Subcutaneous adipose tissue (tissue), 4 donors: ENCODE measurements around the gene GNAI1. TPM values are rescaled to one million over a fixed set of nuclear protein-coding genes. Genes with fewer than 3 reads are reported as not detected.

Experiments used
- CTCF ChIP-seq: fragments of 450-650 bp; IDR thresholded peaks from one replicate; pipeline ENCODE4 v1.5.1; 2016; ENCODE audit warnings: low read depth, mild to moderate bottlenecking, control low read depth, antibody characterized with exemption, moderate library complexity
- total RNA-seq, 4 donors: library from RNA; depleted of rRNA; stranded (reverse); fragments of >200 nt; gene quantifications; one replicate each; pipeline ENCODE4 v1.1.0, GENCODE V29; 2016

The GNAI1 gene
- 100 to 1,000 TPM in 2 of 4 donors, 10 to 100 TPM in 2; 93.8 to 328 (median 103) TPM for total RNA-seq

- TF ChIP-seq CTCF: no peak
Measured at GRCh38 chr7:80134536-80135308, at the start of gene GNAI1. Gene GNAI1 (plus strand): TSS chr7:80134831. CDS start chr7:80135161, 330 bp downstream.

GRCh38 chr7:80087051-80087770 is 47.4 kb upstream of the GNAI1 start:
- TF ChIP-seq CTCF: no peak

- TF ChIP-seq CTCF: no peak
Measured at GRCh38 chr7:80087771-80088170, 46.9 kb upstream of the GNAI1 start.

- TF ChIP-seq CTCF: no peak
Measured at GRCh38 chr7:80088705-80089104, 45.9 kb upstream of the GNAI1 start.

GRCh38 chr7:80089366-80089765 is 45.3 kb upstream of the GNAI1 start:
- TF ChIP-seq CTCF: no peak

- no peak for TF ChIP-seq CTCF
Measured at GRCh38 chr7:80093349-80093748, 41.3 kb upstream of the GNAI1 start.

GRCh38 chr7:80095545-80095944 is 39.1 kb upstream of the GNAI1 start:
- no peak for TF ChIP-seq CTCF
